ENCODE data around the gene IZUMO4.

- TF ChIP-seq CTCF (IDR thresholded peaks at IDR 0.05; ENCODE audit: borderline replicate concordance, extremely low read depth, low read length, poor library complexity, severe bottlenecking) (no peak), EZH2 (IDR thresholded peaks at IDR 0.05; ENCODE audit: borderline replicate concordance, low read depth, low read length, severe bottlenecking) (no peak)
Measured at GRCh38 chr19:2099937-2100718, 3.4 kb downstream of the IZUMO4 start.
